SK-N-SH (cell line): ENCODE data around the gene CUL7. TPM values are rescaled to one million over a fixed set of nuclear protein-coding genes. Genes with fewer than 3 reads are reported as not detected.
A peak's percentile ranks its signal among the peaks of the same experiment; 100 is the strongest.

ENCODE experiments used
- CTCF ChIA-PET: fragments of 300-600, 350-600 bp; formaldehyde crosslinking; extraction: SDS; loops from one replicate; lab custom pipeline; 2021; lab: Yijun Ruan, JAX
- POLR2A ChIA-PET: fragments of 350-600 bp; sonication (Branson Sonifier 250); formaldehyde crosslinking; extraction: SDS; loops from one replicate; lab custom pipeline; 2020; ENCODE audit warnings: antibody characterized with exemption, inconsistent platforms; lab: Yijun Ruan, JAX
- DNase-seq: peaks from one replicate; pipeline ENCODE4 v3.0.0; 2012
- H2AFZ ChIP-seq: fragments of 200-600 bp; sonication (generic); 2 replicates; pipeline ENCODE4 v1.8.1; 2016; ENCODE audit warnings: antibody characterized with exemption, mild to moderate bottlenecking, low read depth
- H3F3A ChIP-seq: fragments of 200-600 bp; sonication (generic); replicated peaks from 2 replicates; pipeline ENCODE3; 2016; ENCODE audit warnings: antibody characterized with exemption, mild to moderate bottlenecking; ENCODE audit not compliant: insufficient read depth
- H3K27ac ChIP-seq, 2 experiments: fragments of 200-500 bp in 1 of 2; fragments of 200-600 bp in 1 of 2; sonication (Bioruptor generic) in 1 of 2; sonication (generic), shearing (Covaris generic) in 1 of 2; 2 replicates each; pipeline versions ENCODE4 v1.5.1 to v1.6.1; 2014 to 2016; ENCODE audit warnings: low read depth in 2 of 2, inconsistent platforms in 1 of 2, low read length in 1 of 2, mild to moderate bottlenecking in 1 of 2, mixed read lengths in 1 of 2
- H3K27me3 ChIP-seq: fragments of 200-600 bp; sonication (generic), shearing (Covaris generic); 2 replicates; pipeline ENCODE4 v1.6.1; 2016; ENCODE audit warnings: mixed run types; ENCODE audit not compliant: insufficient read depth
- H3K36me3 ChIP-seq, 2 experiments: fragments of 200-500 bp in 1 of 2; fragments of 200-600 bp in 1 of 2; sonication (Bioruptor generic) in 1 of 2; sonication (generic) in 1 of 2; replicated peaks in 1 of 2; 2 replicates each; pipeline versions ENCODE3 to v1.5.1; 2014 to 2016; ENCODE audit warnings: low read length in 1 of 2, mild to moderate bottlenecking in 1 of 2; ENCODE audit not compliant: insufficient read depth in 2 of 2, control insufficient read depth in 1 of 2
- H3K4me1 ChIP-seq, 2 experiments: fragments of 200-500 bp in 1 of 2; fragments of 200-600 bp in 1 of 2; sonication (Bioruptor generic) in 1 of 2; sonication (generic), shearing (Covaris generic) in 1 of 2; 2 replicates each; pipeline versions ENCODE4 v1.5.1 to v1.6.1; 2014 to 2016; ENCODE audit warnings: low read depth in 1 of 2, low read length in 1 of 2, mixed run types in 1 of 2; ENCODE audit not compliant: insufficient read depth in 2 of 2, control insufficient read depth in 1 of 2
- H3K4me2 ChIP-seq: fragments of 200-600 bp; sonication (generic), shearing (Covaris generic); 2 replicates; pipeline ENCODE4 v1.6.1; 2017; ENCODE audit warnings: mixed run types
- H3K4me3 ChIP-seq, 2 experiments: fragments of 200-500 bp in 1 of 2; fragments of 200-600 bp in 1 of 2; sonication (Bioruptor generic) in 1 of 2; sonication (generic), shearing (Covaris generic) in 1 of 2; 2 replicates each; pipeline versions ENCODE4 v1.5.1 to v1.8.1; 2014 to 2016; ENCODE audit warnings: low read depth in 2 of 2, inconsistent platforms in 1 of 2, low read length in 1 of 2, mild to moderate bottlenecking in 1 of 2, mixed read lengths in 1 of 2, moderate library complexity in 1 of 2
- H3K79me2 ChIP-seq: fragments of 200-600 bp; sonication (generic); 2 replicates; pipeline ENCODE4 v1.8.1; 2017; ENCODE audit warnings: mild to moderate bottlenecking; ENCODE audit not compliant: insufficient read depth
- H3K9ac ChIP-seq: fragments of 200-600 bp; sonication (generic); 2 replicates; pipeline ENCODE4 v1.6.1; 2017; ENCODE audit warnings: mixed run types
- H3K9me2 ChIP-seq: fragments of 200-600 bp; sonication (generic); 2 replicates; pipeline ENCODE4 v1.6.1; 2017; ENCODE audit warnings: mixed run types
- H3K9me3 ChIP-seq: fragments of 200-600 bp; sonication (generic); 2 replicates; pipeline ENCODE4 v1.6.1; 2017; ENCODE audit warnings: mixed run types, mild to moderate bottlenecking, moderate library complexity
- H4K20me1 ChIP-seq: fragments of 200-600 bp; sonication (generic); 2 replicates; pipeline ENCODE4 v1.6.1; 2017; ENCODE audit warnings: mild to moderate bottlenecking, mixed run types; ENCODE audit not compliant: insufficient read depth
- CHD2 ChIP-seq: fragments of 150-350 bp; IDR thresholded peaks from 2 replicates; pipeline ENCODE4 v1.6.1; 2018; ENCODE audit warnings: low read length; ENCODE audit not compliant: partially characterized antibody
- EP300 ChIP-seq, 2 experiments: IDR thresholded peaks; 2 replicates each; pipeline versions ENCODE4 v1.4.0 to v1.6.1; 2012; ENCODE audit warnings: borderline replicate concordance in 1 of 2, low read depth in 1 of 2, low read length in 1 of 2
- FOSL2 ChIP-seq: IDR thresholded peaks from 2 replicates; pipeline ENCODE4 v1.4.0; 2012; ENCODE audit warnings: low read depth, mild to moderate bottlenecking, moderate library complexity, borderline replicate concordance
- FOXM1 ChIP-seq: IDR thresholded peaks from 2 replicates; pipeline ENCODE4 v1.4.0; 2012; ENCODE audit warnings: low read depth, mild to moderate bottlenecking
- GABPA ChIP-seq: IDR thresholded peaks from 2 replicates; pipeline ENCODE4 v1.4.0; 2012; ENCODE audit warnings: low read depth, mild to moderate bottlenecking
- JUND ChIP-seq: IDR thresholded peaks from 2 replicates; pipeline ENCODE4 v1.4.0; 2012
- MXI1 ChIP-seq: IDR thresholded peaks from 2 replicates; pipeline ENCODE4 v1.6.1; 2012; ENCODE audit warnings: mild to moderate bottlenecking, low read depth, low read length, improper control_type of control experiment
- NFIC ChIP-seq: IDR thresholded peaks from 2 replicates; pipeline ENCODE4 v1.4.0; 2012; ENCODE audit warnings: borderline replicate concordance
- POLR2AphosphoS5 ChIP-seq: IDR thresholded peaks from 2 replicates; pipeline ENCODE4 v1.6.1; 2012; ENCODE audit warnings: low read depth, low read length
- RAD21 ChIP-seq: IDR thresholded peaks from 2 replicates; pipeline ENCODE4 v1.6.1; 2012; ENCODE audit warnings: mild to moderate bottlenecking, low read length
- RFX5 ChIP-seq: IDR thresholded peaks from 2 replicates; pipeline ENCODE4 v1.6.1; 2012; ENCODE audit warnings: mild to moderate bottlenecking, improper control_type of control experiment, low read length
- RXRA ChIP-seq: IDR thresholded peaks from 2 replicates; pipeline ENCODE4 v1.4.0; 2012; ENCODE audit warnings: low read depth, mild to moderate bottlenecking, borderline replicate concordance
- SMC3 ChIP-seq: IDR thresholded peaks from 2 replicates; pipeline ENCODE4 v1.6.1; 2012; ENCODE audit warnings: low read depth, low read length, improper control_type of control experiment
- TAF1 ChIP-seq: IDR thresholded peaks from 2 replicates; pipeline ENCODE4 v1.6.1; 2012; ENCODE audit warnings: low read depth, mild to moderate bottlenecking, low read length, moderate library complexity, borderline replicate concordance
- TCF12 ChIP-seq: IDR thresholded peaks from 2 replicates; pipeline ENCODE4 v1.4.0; 2012
- YY1 ChIP-seq: IDR thresholded peaks from 2 replicates; pipeline ENCODE4 v1.4.0; 2012; ENCODE audit warnings: low read depth, mild to moderate bottlenecking
- WGBS: methylation state at CpG from one replicate; pipeline ENCODE4 v1.1.6; 2017; ENCODE audit warnings: low lambda C conversion rate; 5-methylcytosine and 5-hydroxymethylcytosine counted together
- polyA plus RNA-seq, 3 experiments: library from polyadenylated mRNA; depleted of rRNA; stranded (reverse); fragments of >200 nt; gene quantifications; 2 replicates each; pipeline ENCODE4 v1.2.3, GENCODE V29; 2012
- TF ChIP-seq, protein P1 (sequence below): IDR thresholded peaks from 2 replicates; pipeline ENCODE4; 2012
- TF ChIP-seq, protein P2 (sequence below): IDR thresholded peaks from 2 replicates; pipeline ENCODE4 v1.4.0; 2012; ENCODE audit warnings: low read depth, borderline replicate concordance
- TF ChIP-seq, protein P3 (sequence below): fragments of 150-350 bp; IDR thresholded peaks from 2 replicates; pipeline ENCODE4 v1.6.1; 2017; ENCODE audit warnings: antibody characterized with exemption, low read length, low read depth, borderline replicate concordance
- TF ChIP-seq, protein P4 (sequence below): fragments of 150-350 bp; IDR thresholded peaks from 2 replicates; pipeline ENCODE4 v1.6.1; 2016; ENCODE audit warnings: mild to moderate bottlenecking, low read depth, low read length
- TF ChIP-seq, protein P5 (sequence below): fragments of 200-600 bp; sonication (generic); IDR thresholded peaks from 2 replicates; pipeline ENCODE4 v1.6.1; 2017; ENCODE audit warnings: antibody characterized with exemption, mild to moderate bottlenecking, moderate library complexity

Gene CUL7
- polyA plus RNA-seq, 1 of the 3 experiments (the other 2 are of a cell fraction) = 46.9 TPM

DNA sequence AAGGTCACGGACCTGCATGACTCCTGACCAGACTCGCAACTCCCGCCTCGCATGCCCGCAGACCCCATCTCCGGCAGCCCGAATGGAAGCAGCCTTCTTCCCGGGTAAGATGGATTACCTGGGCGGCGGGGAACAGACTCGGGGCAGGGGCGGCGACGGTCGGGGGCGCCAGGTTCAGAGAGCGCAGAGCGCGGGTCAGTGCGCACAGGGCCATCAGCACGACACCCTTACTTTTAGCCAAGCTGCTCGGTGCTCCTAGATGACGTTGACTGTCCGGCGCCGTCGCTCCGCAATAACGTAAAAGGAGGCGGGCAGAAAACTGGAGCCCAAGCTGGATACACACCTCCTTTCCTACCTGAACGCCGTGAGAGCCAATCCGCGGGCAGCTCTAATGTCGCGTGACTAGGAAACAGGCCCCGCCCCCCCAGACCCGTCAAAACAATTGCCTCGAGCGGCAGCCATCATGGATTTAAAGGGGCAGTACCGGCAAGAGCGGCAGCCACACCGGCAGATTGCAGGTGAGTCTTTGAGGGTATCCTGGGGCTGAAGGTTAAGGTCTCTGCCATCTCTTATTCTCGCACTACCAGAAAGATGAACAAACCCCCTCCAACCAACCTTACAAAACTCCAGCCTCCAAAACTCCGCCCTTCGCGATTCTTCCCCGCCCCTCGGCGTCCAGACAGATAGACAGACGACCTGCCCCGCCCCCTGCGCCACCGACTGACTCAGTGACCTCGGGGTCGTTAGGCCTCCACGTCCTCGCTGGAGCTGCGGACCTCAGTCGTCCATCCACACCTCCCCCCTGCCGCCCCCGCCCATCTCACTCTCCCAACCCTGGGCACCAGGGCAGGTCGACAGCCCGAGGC, 5.8 kb upstream of the CUL7 start, which contains the start of the genes KLC4 and MRPL2:
Gene KLC4, plus strand, starts transcription at position 464 of the 866 bp plus-strand sequence. CDS start 1,705 bp downstream, outside the sequence.
Gene MRPL2, minus strand, starts transcription at position 267 of the 866 bp plus-strand sequence. Its CDS starts 53 bp downstream, at position 214.
- Histone ChIP-seq H3K27me3 (no peaks in the 10 kb centered on the region), H3K36me3 (peaks cover 7 to 14% of the 10 kb centered on the region in 2 experiments), H3K9me2 (no peaks in the 10 kb centered on the region), H3K9ac (peak within 1 kb of the TSS; percentile 91), H3K4me3 (peak within 1 kb of the TSS; percentile 90 to 92), H3F3A (peaks cover 9% of the 10 kb centered on the region), H3K4me1 (peaks cover 0 to 14% of the 10 kb centered on the region in 2 experiments; a peak in 3 of 4 replicates), H3K79me2 (peaks cover 37% of the 10 kb centered on the region), H3K9me3 (no peaks in the 10 kb centered on the region), H3K27ac (peak within 1 kb of the TSS; percentile 63 to 86), H4K20me1 (no peaks in the 10 kb centered on the region), H2AFZ (peak within 1 kb of the TSS; percentile 85), H3K4me2 (peak within 1 kb of the TSS; percentile 91)
- DNase-seq = peak; percentile 98
- CTCF ChIA-PET = interaction anchor here (1.5 to 2.7 kb wide), 3 partner anchors 11 to 84 kb away, joined by 4 to 14 read pairs (median 12); partner anchors contain the start of gene PTK7
- WGBS = under 1% methylated on average over 24 of the region's 64 CpGs
- POLR2A ChIA-PET = interaction anchor here (0.7 to 2.7 kb wide), 7 partner anchors 17 to 169 kb away, joined by 3 to 9 read pairs (median 4); partner anchors contain the start of genes KLHDC3, MEA1, PEX6 and PTK7
- TF ChIP-seq RAD21 = no peak
- TF ChIP-seq, protein P1, sequence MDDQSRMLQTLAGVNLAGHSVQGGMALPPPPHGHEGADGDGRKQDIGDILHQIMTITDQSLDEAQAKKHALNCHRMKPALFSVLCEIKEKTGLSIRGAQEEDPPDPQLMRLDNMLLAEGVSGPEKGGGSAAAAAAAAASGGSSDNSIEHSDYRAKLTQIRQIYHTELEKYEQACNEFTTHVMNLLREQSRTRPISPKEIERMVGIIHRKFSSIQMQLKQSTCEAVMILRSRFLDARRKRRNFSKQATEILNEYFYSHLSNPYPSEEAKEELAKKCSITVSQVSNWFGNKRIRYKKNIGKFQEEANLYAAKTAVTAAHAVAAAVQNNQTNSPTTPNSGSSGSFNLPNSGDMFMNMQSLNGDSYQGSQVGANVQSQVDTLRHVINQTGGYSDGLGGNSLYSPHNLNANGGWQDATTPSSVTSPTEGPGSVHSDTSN = peak; percentile 83
- no peak for TF ChIP-seq FOSL2
- TF ChIP-seq MXI1 = peak; percentile 79
- no peak for TF ChIP-seq TCF12
- no peak for TF ChIP-seq RXRA
- peak; percentile 34; the same call in 1 of the 2 replicates for TF ChIP-seq GABPA
- TF ChIP-seq NFIC = no peak
- peak; percentile 90 for TF ChIP-seq POLR2AphosphoS5
- no peak for TF ChIP-seq RFX5
- TF ChIP-seq CHD2 = peak; percentile 91
- TF ChIP-seq JUND = no peak
- TF ChIP-seq YY1 = peak; percentile 96
- TF ChIP-seq FOXM1 = no peak
- no peak for TF ChIP-seq SMC3
- no peak for TF ChIP-seq EP300 (IDR thresholded peaks at IDR 0.05; ENCODE audit: borderline replicate concordance in 1 of 2, low read depth in 1 of 2, low read length in 1 of 2)
- TF ChIP-seq, protein P2, sequence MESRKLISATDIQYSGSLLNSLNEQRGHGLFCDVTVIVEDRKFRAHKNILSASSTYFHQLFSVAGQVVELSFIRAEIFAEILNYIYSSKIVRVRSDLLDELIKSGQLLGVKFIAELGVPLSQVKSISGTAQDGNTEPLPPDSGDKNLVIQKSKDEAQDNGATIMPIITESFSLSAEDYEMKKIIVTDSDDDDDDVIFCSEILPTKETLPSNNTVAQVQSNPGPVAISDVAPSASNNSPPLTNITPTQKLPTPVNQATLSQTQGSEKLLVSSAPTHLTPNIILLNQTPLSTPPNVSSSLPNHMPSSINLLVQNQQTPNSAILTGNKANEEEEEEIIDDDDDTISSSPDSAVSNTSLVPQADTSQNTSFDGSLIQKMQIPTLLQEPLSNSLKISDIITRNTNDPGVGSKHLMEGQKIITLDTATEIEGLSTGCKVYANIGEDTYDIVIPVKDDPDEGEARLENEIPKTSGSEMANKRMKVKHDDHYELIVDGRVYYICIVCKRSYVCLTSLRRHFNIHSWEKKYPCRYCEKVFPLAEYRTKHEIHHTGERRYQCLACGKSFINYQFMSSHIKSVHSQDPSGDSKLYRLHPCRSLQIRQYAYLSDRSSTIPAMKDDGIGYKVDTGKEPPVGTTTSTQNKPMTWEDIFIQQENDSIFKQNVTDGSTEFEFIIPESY = peak; percentile 79; the same call in 1 of the 2 replicates
- TF ChIP-seq, protein P3, sequence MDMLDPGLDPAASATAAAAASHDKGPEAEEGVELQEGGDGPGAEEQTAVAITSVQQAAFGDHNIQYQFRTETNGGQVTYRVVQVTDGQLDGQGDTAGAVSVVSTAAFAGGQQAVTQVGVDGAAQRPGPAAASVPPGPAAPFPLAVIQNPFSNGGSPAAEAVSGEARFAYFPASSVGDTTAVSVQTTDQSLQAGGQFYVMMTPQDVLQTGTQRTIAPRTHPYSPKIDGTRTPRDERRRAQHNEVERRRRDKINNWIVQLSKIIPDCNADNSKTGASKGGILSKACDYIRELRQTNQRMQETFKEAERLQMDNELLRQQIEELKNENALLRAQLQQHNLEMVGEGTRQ = no peak
- TF ChIP-seq, protein P4, sequence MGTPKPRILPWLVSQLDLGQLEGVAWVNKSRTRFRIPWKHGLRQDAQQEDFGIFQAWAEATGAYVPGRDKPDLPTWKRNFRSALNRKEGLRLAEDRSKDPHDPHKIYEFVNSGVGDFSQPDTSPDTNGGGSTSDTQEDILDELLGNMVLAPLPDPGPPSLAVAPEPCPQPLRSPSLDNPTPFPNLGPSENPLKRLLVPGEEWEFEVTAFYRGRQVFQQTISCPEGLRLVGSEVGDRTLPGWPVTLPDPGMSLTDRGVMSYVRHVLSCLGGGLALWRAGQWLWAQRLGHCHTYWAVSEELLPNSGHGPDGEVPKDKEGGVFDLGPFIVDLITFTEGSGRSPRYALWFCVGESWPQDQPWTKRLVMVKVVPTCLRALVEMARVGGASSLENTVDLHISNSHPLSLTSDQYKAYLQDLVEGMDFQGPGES = 0 out of 2 replicates have a peak, but pooled peaks have one; percentile 1
- TF ChIP-seq TAF1 = peak; percentile 45; the same call in 1 of the 2 replicates
- TF ChIP-seq, protein P5, sequence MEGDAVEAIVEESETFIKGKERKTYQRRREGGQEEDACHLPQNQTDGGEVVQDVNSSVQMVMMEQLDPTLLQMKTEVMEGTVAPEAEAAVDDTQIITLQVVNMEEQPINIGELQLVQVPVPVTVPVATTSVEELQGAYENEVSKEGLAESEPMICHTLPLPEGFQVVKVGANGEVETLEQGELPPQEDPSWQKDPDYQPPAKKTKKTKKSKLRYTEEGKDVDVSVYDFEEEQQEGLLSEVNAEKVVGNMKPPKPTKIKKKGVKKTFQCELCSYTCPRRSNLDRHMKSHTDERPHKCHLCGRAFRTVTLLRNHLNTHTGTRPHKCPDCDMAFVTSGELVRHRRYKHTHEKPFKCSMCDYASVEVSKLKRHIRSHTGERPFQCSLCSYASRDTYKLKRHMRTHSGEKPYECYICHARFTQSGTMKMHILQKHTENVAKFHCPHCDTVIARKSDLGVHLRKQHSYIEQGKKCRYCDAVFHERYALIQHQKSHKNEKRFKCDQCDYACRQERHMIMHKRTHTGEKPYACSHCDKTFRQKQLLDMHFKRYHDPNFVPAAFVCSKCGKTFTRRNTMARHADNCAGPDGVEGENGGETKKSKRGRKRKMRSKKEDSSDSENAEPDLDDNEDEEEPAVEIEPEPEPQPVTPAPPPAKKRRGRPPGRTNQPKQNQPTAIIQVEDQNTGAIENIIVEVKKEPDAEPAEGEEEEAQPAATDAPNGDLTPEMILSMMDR = no peak
